ENCODE results near the gene LRP3.

The LRP3 gene

DNA sequence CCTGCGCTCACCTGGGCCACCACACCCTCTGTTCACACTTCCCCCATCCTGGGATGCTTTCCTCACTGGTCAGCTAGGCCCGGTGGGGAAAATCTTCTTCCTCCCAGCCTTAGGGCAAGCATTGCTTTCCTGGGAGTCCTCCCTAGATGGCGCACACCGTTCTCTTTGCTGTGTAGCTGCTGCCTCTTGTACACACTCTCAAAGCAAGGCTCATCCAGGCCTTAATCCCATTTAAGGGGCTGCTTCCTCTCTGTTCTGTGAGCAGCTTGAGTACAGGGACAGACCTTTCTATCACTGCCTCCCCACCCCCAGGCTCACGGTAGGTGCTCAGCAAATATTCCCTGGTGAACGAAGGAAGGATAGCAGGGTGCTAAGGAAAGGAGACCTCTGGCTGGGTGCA, 20.5 kb downstream of the LRP3 start:
- H3K9me3 ChIP-seq (ENCODE audit: insufficient read depth, low read length), result no peaks in the 10 kb centered on the region
- H3K4me3 ChIP-seq (ENCODE audit: insufficient read length, low read depth), result no peak overlapping the region
- peak; percentile 25 for DNase-seq (ENCODE audit: low read depth, low spot score)
- H3K27me3 ChIP-seq (ENCODE audit: insufficient read depth, insufficient read length), result no peaks in the 10 kb centered on the region
- H3K9ac ChIP-seq (ENCODE audit: insufficient read length, low read depth), result no peak overlapping the region
- peaks cover 7% of the 10 kb centered on the region for H3K36me3 ChIP-seq (ENCODE audit: insufficient read depth, insufficient read length, low read length)
- no peak for TF ChIP-seq SUZ12 (IDR thresholded peaks at IDR 0.05; ENCODE audit: extremely low read depth, insufficient read depth, insufficient read length)
- TF ChIP-seq ZNF274 (IDR thresholded peaks at IDR 0.05; ENCODE audit: low read depth, low read length), result no peak
- TF ChIP-seq YY1 (IDR thresholded peaks at IDR 0.05; ENCODE audit: insufficient read depth, insufficient read length), result no peak
- H3K4me1 ChIP-seq (ENCODE audit: insufficient read depth, insufficient read length), result peaks cover 18% of the 10 kb centered on the region

DNA sequence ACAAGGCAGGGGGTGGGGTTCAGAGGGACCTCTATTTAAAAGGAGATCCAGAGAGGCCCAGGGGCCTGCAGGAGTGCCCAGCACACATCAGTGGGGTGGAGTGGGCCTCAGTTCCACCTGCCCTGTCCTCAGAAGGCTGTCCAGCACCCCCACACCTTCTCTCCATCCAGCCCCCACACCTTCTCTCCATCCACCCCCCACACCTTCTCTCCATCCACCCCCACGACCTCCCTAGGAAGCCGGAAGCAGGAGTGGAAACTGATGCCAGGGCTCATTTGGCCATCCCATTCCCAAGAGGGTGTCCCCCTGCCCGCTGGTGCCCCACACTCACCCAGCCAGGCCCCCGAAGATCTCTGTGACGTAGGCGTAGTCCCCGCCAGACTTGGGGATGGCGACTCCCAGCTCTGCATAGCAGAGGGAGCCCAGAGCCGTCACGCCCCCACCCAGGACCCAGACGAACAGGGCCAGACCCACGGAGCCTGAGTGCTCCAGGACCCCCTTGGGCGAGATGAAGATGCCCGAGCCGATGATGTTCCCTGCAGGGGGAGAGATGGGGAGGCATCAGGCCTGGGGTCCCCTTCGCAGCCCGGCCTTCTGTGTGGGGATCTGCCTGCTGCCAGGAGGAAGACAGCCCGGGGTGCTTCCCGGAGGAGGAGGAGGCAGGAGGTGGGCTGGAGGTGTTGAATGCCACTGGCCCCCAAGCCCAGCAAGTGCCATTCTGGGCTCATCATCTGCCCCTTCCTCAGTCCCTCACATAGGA, 21.5 kb downstream of the LRP3 start:
- Histone ChIP-seq H3K9me3 (ENCODE audit: insufficient read depth, low read length) (no peaks in the 10 kb centered on the region), H3K4me1 (ENCODE audit: insufficient read depth, insufficient read length) (peaks cover 18% of the 10 kb centered on the region), H3K27me3 (ENCODE audit: insufficient read depth, insufficient read length) (peaks cover 4% of the 10 kb centered on the region), H3K9ac (ENCODE audit: insufficient read length, low read depth) (peak overlapping the region; percentile 42), H3K4me3 (ENCODE audit: insufficient read length, low read depth) (no peak overlapping the region), H3K36me3 (ENCODE audit: insufficient read depth, insufficient read length, low read length) (peaks cover 5% of the 10 kb centered on the region)
- TF ChIP-seq SUZ12 (IDR thresholded peaks at IDR 0.05; ENCODE audit: extremely low read depth, insufficient read depth, insufficient read length) (no peak), YY1 (IDR thresholded peaks at IDR 0.05; ENCODE audit: insufficient read depth, insufficient read length) (no peak), ZNF274 (IDR thresholded peaks at IDR 0.05; ENCODE audit: low read depth, low read length) (no peak)
- no peak for DNase-seq (ENCODE audit: low read depth, low spot score)

DNA sequence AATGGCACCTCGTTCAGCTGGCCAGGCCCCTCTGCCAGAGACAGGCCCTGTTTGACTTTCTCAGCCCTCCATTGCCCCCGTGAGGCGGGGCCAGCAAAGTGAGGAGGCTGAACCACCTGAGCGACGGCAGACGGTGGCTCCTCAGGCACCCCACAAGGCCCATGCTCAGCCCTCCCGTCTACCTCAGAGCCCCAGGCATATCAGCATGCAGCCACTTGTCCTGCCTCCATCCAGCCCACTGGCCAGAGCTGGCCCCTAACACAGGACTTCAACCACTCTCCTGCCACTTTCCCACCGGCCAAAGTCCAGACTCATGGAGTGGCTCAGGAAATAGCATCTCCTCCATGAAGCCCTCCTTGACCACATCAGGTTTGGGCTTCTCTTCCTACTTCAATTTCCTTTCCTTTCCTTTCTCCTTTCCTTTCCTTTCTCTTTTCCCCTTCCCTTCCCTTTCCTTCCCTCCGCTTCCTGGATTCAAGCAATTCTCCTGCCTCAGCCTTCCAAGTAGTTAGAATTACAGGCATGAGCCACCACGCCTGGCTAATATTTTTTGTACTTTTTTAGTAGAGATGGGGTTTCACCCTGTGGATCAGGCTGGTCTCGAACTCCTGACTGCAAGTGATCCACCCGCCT, 22.2 kb downstream of the LRP3 start:
- H3K9me3 ChIP-seq (ENCODE audit: insufficient read depth, low read length), result no peaks in the 10 kb centered on the region
- H3K27me3 ChIP-seq (ENCODE audit: insufficient read depth, insufficient read length), result peaks cover 4% of the 10 kb centered on the region
- H3K9ac ChIP-seq (ENCODE audit: insufficient read length, low read depth), result no peak overlapping the region
- peaks cover 3% of the 10 kb centered on the region for H3K36me3 ChIP-seq (ENCODE audit: insufficient read depth, insufficient read length, low read length)
- no peak for DNase-seq (ENCODE audit: low read depth, low spot score)
- H3K4me1 ChIP-seq (ENCODE audit: insufficient read depth, insufficient read length), result peaks cover 18% of the 10 kb centered on the region
- TF ChIP-seq YY1 (IDR thresholded peaks at IDR 0.05; ENCODE audit: insufficient read depth, insufficient read length) (no peak), ZNF274 (IDR thresholded peaks at IDR 0.05; ENCODE audit: low read depth, low read length) (no peak), SUZ12 (IDR thresholded peaks at IDR 0.05; ENCODE audit: extremely low read depth, insufficient read depth, insufficient read length) (no peak)
- no peak overlapping the region for H3K4me3 ChIP-seq (ENCODE audit: insufficient read length, low read depth)

DNA sequence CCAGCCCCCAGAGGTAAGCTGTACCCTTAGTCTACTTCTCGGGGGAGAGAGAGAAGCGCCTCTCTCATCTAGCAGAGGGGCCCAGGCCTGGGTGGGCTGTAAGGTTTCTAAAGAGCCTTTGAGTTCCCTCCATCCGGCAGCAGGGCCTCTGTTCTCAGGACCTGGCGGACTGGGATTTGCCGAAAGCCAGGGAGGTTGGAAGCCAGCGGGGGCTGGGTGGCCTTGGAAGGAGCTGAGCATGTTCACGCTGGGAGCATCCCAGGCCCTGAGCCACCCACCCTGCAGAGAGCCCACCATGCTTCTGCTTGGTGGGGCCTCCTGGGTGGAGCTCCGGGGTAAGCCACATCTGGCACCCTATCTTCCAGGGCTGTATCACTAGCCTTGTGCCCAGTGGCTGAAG, 23.8 kb downstream of the LRP3 start:
- Histone ChIP-seq H3K36me3 (ENCODE audit: insufficient read depth, insufficient read length, low read length) (no peaks in the 10 kb centered on the region), H3K4me3 (ENCODE audit: insufficient read length, low read depth) (no peak overlapping the region), H3K27me3 (ENCODE audit: insufficient read depth, insufficient read length) (peaks cover 4% of the 10 kb centered on the region), H3K9me3 (ENCODE audit: insufficient read depth, low read length) (no peaks in the 10 kb centered on the region), H3K4me1 (ENCODE audit: insufficient read depth, insufficient read length) (peaks cover 18% of the 10 kb centered on the region), H3K9ac (ENCODE audit: insufficient read length, low read depth) (no peak overlapping the region)
- no peak for DNase-seq (ENCODE audit: low read depth, low spot score)
- TF ChIP-seq ZNF274 (IDR thresholded peaks at IDR 0.05; ENCODE audit: low read depth, low read length) (no peak), YY1 (IDR thresholded peaks at IDR 0.05; ENCODE audit: insufficient read depth, insufficient read length) (no peak), SUZ12 (IDR thresholded peaks at IDR 0.05; ENCODE audit: extremely low read depth, insufficient read depth, insufficient read length) (no peak)

DNA sequence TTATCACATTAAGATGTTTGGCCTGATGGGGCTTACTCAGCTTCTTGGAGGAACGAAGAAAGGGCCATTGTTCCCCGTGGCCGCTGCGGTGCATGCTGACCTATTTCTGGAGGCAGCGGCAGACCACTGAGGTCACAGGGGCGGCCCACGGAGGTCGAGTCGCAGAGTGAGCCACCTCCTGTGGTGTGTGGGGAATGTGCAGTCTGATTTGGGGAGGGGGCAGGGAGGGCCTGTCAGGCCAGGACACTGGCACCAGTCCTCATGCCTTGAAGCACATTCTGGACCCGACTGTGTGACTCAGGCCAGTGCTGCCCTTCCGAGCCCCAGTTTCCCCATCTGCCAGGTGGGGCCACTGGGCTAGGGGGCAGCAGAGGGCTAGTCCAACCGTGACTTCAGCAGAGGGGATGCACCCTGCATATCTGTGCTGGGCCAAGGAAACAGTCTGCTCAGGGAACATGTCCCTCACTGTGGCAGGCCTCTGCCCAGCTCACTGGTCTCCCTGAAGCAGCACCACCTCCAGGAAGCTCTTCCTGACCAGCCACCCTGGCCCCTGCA, 25.2 kb downstream of the LRP3 start:
- DNase-seq (ENCODE audit: low read depth, low spot score), result no peak
- peaks cover 18% of the 10 kb centered on the region for H3K4me1 ChIP-seq (ENCODE audit: insufficient read depth, insufficient read length)
- H3K9me3 ChIP-seq (ENCODE audit: insufficient read depth, low read length), result no peaks in the 10 kb centered on the region
- no peaks in the 10 kb centered on the region for H3K36me3 ChIP-seq (ENCODE audit: insufficient read depth, insufficient read length, low read length)
- H3K4me3 ChIP-seq (ENCODE audit: insufficient read length, low read depth), result no peak overlapping the region
- TF ChIP-seq SUZ12 (IDR thresholded peaks at IDR 0.05; ENCODE audit: extremely low read depth, insufficient read depth, insufficient read length) (no peak), YY1 (IDR thresholded peaks at IDR 0.05; ENCODE audit: insufficient read depth, insufficient read length) (no peak), ZNF274 (IDR thresholded peaks at IDR 0.05; ENCODE audit: low read depth, low read length) (no peak)
- peaks cover 10% of the 10 kb centered on the region for H3K27me3 ChIP-seq (ENCODE audit: insufficient read depth, insufficient read length)
- H3K9ac ChIP-seq (ENCODE audit: insufficient read length, low read depth), result no peak overlapping the region

DNA sequence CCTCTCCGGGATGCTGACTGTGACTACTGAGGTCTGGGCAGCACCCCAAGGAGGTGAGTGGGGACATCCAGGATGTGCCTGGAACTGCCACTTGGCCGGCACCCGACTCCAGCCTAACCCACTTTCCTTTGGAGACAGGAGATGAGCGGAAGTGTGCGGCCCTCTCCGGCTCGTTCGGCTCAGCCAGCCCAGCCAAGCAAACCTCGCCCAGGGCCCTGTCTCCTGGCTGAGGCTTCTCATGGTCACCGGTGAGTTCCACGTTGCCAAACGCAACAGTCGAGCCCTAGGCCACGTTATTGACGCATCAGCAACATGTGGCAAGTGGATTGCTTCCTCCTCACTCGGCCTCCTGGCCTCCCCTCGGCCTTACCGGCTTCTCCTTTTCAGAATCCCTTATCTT, 26.0 kb downstream of the LRP3 start:
- Histone ChIP-seq H3K4me3 (ENCODE audit: insufficient read length, low read depth) (no peak overlapping the region), H3K9ac (ENCODE audit: insufficient read length, low read depth) (no peak overlapping the region), H3K36me3 (ENCODE audit: insufficient read depth, insufficient read length, low read length) (no peaks in the 10 kb centered on the region), H3K27me3 (ENCODE audit: insufficient read depth, insufficient read length) (peaks cover 18% of the 10 kb centered on the region), H3K9me3 (ENCODE audit: insufficient read depth, low read length) (no peaks in the 10 kb centered on the region), H3K4me1 (ENCODE audit: insufficient read depth, insufficient read length) (peaks cover 18% of the 10 kb centered on the region)
- TF ChIP-seq YY1 (IDR thresholded peaks at IDR 0.05; ENCODE audit: insufficient read depth, insufficient read length), result no peak
- TF ChIP-seq SUZ12 (IDR thresholded peaks at IDR 0.05; ENCODE audit: extremely low read depth, insufficient read depth, insufficient read length), result no peak
- no peak for TF ChIP-seq ZNF274 (IDR thresholded peaks at IDR 0.05; ENCODE audit: low read depth, low read length)
- DNase-seq (ENCODE audit: low read depth, low spot score), result no peak

DNA sequence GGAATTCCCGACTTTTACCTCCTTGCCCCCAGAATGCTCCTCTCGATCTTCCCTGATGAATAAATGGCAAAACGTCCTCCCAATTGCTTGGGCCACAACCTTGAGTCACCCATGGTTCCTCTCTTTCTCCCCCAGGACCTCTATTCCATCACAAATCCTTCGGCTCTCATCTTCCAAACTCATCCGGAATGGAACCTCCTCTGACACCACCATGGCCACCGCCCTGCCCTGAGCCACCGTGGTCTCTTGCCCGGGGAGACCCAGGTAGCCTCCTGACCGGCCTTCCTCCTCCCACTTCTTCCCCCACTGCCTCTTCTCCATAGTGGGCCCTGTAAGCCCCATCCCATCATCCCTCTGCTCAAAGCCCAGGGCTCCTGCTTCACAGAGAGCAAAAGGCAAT, 26.6 kb downstream of the LRP3 start:
- TF ChIP-seq YY1 (IDR thresholded peaks at IDR 0.05; ENCODE audit: insufficient read depth, insufficient read length) (no peak), ZNF274 (IDR thresholded peaks at IDR 0.05; ENCODE audit: low read depth, low read length) (no peak), SUZ12 (IDR thresholded peaks at IDR 0.05; ENCODE audit: extremely low read depth, insufficient read depth, insufficient read length) (no peak)
- Histone ChIP-seq H3K27me3 (ENCODE audit: insufficient read depth, insufficient read length) (peaks cover 23% of the 10 kb centered on the region), H3K4me3 (ENCODE audit: insufficient read length, low read depth) (no peak overlapping the region), H3K36me3 (ENCODE audit: insufficient read depth, insufficient read length, low read length) (no peaks in the 10 kb centered on the region), H3K9ac (ENCODE audit: insufficient read length, low read depth) (no peak overlapping the region), H3K4me1 (ENCODE audit: insufficient read depth, insufficient read length) (peaks cover 16% of the 10 kb centered on the region), H3K9me3 (ENCODE audit: insufficient read depth, low read length) (no peaks in the 10 kb centered on the region)
- DNase-seq (ENCODE audit: low read depth, low spot score), result no peak
